Parathyroid adenoma (tissue), 2 donors: Measurements from ENCODE around the gene PRKD3.

ENCODE experiments used
- H2AFZ ChIP-seq: fragments of 300-600 bp; sonication (generic); one replicate; pipeline ENCODE4 v1.7.0; 2017; ENCODE audit warnings: antibody characterized with exemption, mild to moderate bottlenecking
- H3K27ac ChIP-seq: fragments of 300-600 bp; sonication (generic); one replicate; pipeline ENCODE4 v1.7.0; 2017
- H3K27me3 ChIP-seq: fragments of 300-600 bp; sonication (generic); one replicate; pipeline ENCODE4 v1.7.0; 2017; ENCODE audit warnings: low read length; ENCODE audit not compliant: control insufficient read depth, insufficient read depth
- H3K36me3 ChIP-seq: fragments of 300-600 bp; sonication (generic); one replicate; pipeline ENCODE4 v1.7.0; 2017; ENCODE audit warnings: low read length; ENCODE audit not compliant: control insufficient read depth, insufficient read depth
- H3K4me1 ChIP-seq: fragments of 300-600 bp; sonication (generic); one replicate; pipeline ENCODE4 v1.7.0; 2017; ENCODE audit warnings: control low read depth
- H3K4me2 ChIP-seq: fragments of 300-600 bp; sonication (generic); one replicate; pipeline ENCODE4 v1.7.0; 2017; ENCODE audit warnings: low read length
- H3K4me3 ChIP-seq: fragments of 300-600 bp; sonication (generic); one replicate; pipeline ENCODE4 v1.7.0; 2017; ENCODE audit warnings: low read depth, low read length
- H3K79me2 ChIP-seq: fragments of 300-600 bp; sonication (generic); one replicate; pipeline ENCODE4 v1.7.0; 2017; ENCODE audit warnings: control low read depth
- H3K9ac ChIP-seq: fragments of 300-600 bp; sonication (generic); one replicate; pipeline ENCODE4 v1.7.0; 2017; ENCODE audit warnings: mild to moderate bottlenecking
- H3K9me3 ChIP-seq: fragments of 300-600 bp; sonication (generic); one replicate; pipeline ENCODE4 v1.7.0; 2017; ENCODE audit warnings: low read length; ENCODE audit not compliant: control insufficient read depth
- CTCF ChIP-seq: fragments of 300-600 bp; sonication (generic); IDR thresholded peaks from one replicate; pipeline ENCODE4 v1.7.0; 2017; ENCODE audit warnings: antibody characterized with exemption, mild to moderate bottlenecking
- donor health status: primary hyperparathyroidism.

The PRKD3 gene

GRCh38 chr2:37307500-37307899 is 17.1 kb downstream of the PRKD3 start:
- TF ChIP-seq CTCF: no peak
- H3K36me3 ChIP-seq: no peaks in the 10 kb centered on the region
- no peak overlapping the region for H3K27ac ChIP-seq
- peaks cover 2% of the 10 kb centered on the region for H3K4me1 ChIP-seq
- H3K9me3 ChIP-seq: no peaks in the 10 kb centered on the region
- no peak overlapping the region for H3K9ac ChIP-seq
- no peak overlapping the region for H2AFZ ChIP-seq
- peaks cover 11% of the 10 kb centered on the region for H3K79me2 ChIP-seq
- no peak overlapping the region for H3K4me3 ChIP-seq
- no peak overlapping the region for H3K4me2 ChIP-seq
- no peaks in the 10 kb centered on the region for H3K27me3 ChIP-seq

GRCh38 chr2:37306024-37306423 is 18.6 kb downstream of the PRKD3 start:
- H2AFZ ChIP-seq: no peak overlapping the region
- no peak for TF ChIP-seq CTCF
- no peaks in the 10 kb centered on the region for H3K4me1 ChIP-seq
- no peaks in the 10 kb centered on the region for H3K9me3 ChIP-seq
- H3K4me3 ChIP-seq: no peak overlapping the region
- no peak overlapping the region for H3K27ac ChIP-seq
- peaks cover 8% of the 10 kb centered on the region for H3K79me2 ChIP-seq
- no peak overlapping the region for H3K9ac ChIP-seq
- no peak overlapping the region for H3K4me2 ChIP-seq
- H3K36me3 ChIP-seq: no peaks in the 10 kb centered on the region
- H3K27me3 ChIP-seq: no peaks in the 10 kb centered on the region

- no peak for TF ChIP-seq CTCF
- H2AFZ ChIP-seq: no peak overlapping the region
- H3K4me2 ChIP-seq: no peak overlapping the region
- H3K27ac ChIP-seq: no peak overlapping the region
- H3K4me3 ChIP-seq: no peak overlapping the region
- no peak overlapping the region for H3K9ac ChIP-seq
- H3K36me3 ChIP-seq: no peaks in the 10 kb centered on the region
- peaks cover 17% of the 10 kb centered on the region for H3K79me2 ChIP-seq
- H3K4me1 ChIP-seq: no peaks in the 10 kb centered on the region
- H3K9me3 ChIP-seq: no peaks in the 10 kb centered on the region
- no peaks in the 10 kb centered on the region for H3K27me3 ChIP-seq
These were observed 21.9 kb downstream of the PRKD3 start for GRCh38 chr2:37302701-37303252.

GRCh38 chr2:37301408-37301807 is 23.2 kb downstream of the PRKD3 start:
- no peaks in the 10 kb centered on the region for H3K27me3 ChIP-seq

More at GRCh38 chr2:37301408-37301807, 23.2 kb downstream of the PRKD3 start:
- H3K4me2 ChIP-seq: no peak overlapping the region
- no peaks in the 10 kb centered on the region for H3K36me3 ChIP-seq
- no peak overlapping the region for H3K4me3 ChIP-seq
- H3K27ac ChIP-seq: no peak overlapping the region
- peaks cover 20% of the 10 kb centered on the region for H3K79me2 ChIP-seq
- no peak overlapping the region for H2AFZ ChIP-seq
- no peaks in the 10 kb centered on the region for H3K9me3 ChIP-seq
- TF ChIP-seq CTCF: no peak
- no peaks in the 10 kb centered on the region for H3K4me1 ChIP-seq
- no peak overlapping the region for H3K9ac ChIP-seq
